A673 (cell line): Measurements from ENCODE around the gene HOXB1. TPM values are rescaled to one million over a fixed set of nuclear protein-coding genes. Genes with fewer than 3 reads are reported as not detected.

Experiments
- BruUV-seq: library from RNA; stranded (reverse); fragments of 400-500 nt; replicated peaks from 2 replicates; lab custom pipeline; 2021; lab: Mats Ljungman, UMichigan
- CTCF ChIA-PET: fragments of 300-600 bp; sonication (Branson Sonifier 250); formaldehyde crosslinking; loops from one replicate; lab custom pipeline; 2022; ENCODE audit warnings: antibody characterized with exemption; lab: Charles Lee
- POLR2A ChIA-PET: fragments of 300-600 bp; sonication (Branson Sonifier 250); formaldehyde crosslinking; loops from one replicate; lab custom pipeline; 2022; ENCODE audit warnings: antibody characterized with exemption; ENCODE audit not compliant: low non-redundant PET; lab: Charles Lee
- DNase-seq: peaks from one replicate; pipeline ENCODE4 v3.0.0-alpha.2; 2015; ENCODE audit warnings: low spot score
- H3K27ac ChIP-seq: fragments of 200-600 bp; sonication (generic); 2 replicates; pipeline ENCODE4 v1.5.1; 2016; ENCODE audit warnings: mixed run types, low read depth, mild to moderate bottlenecking, mixed read lengths, antibody characterized with exemption, low read length; ENCODE audit not compliant: poor library complexity, severe bottlenecking
- H3K27me3 ChIP-seq: fragments of 200-600 bp; sonication (generic); replicated peaks from 2 replicates; pipeline ENCODE4 v1.6.1; 2017; ENCODE audit warnings: mixed run types, low read depth, mild to moderate bottlenecking, mixed read lengths, antibody characterized with exemption, low read length; ENCODE audit not compliant: insufficient read depth, poor library complexity
- H3K36me3 ChIP-seq: fragments of 200-600 bp; sonication (generic); 2 replicates; pipeline ENCODE4 v1.6.1; 2016; ENCODE audit warnings: mixed run types, mild to moderate bottlenecking, mixed read lengths, antibody characterized with exemption, low read length; ENCODE audit not compliant: insufficient read depth, poor library complexity, severe bottlenecking
- H3K4me1 ChIP-seq: fragments of 200-600 bp; sonication (generic); 2 replicates; pipeline ENCODE4 v1.6.1; 2017; ENCODE audit warnings: mixed run types, mild to moderate bottlenecking, mixed read lengths, antibody characterized with exemption, low read length; ENCODE audit not compliant: insufficient read depth, poor library complexity, severe bottlenecking
- H3K4me3 ChIP-seq: fragments of 200-600 bp; sonication (generic); 2 replicates; pipeline ENCODE4 v1.5.1; 2016; ENCODE audit warnings: low read depth, mixed run types, mild to moderate bottlenecking, mixed read lengths, low read length; ENCODE audit not compliant: poor library complexity, severe bottlenecking
- H3K9me3 ChIP-seq: fragments of 200-600 bp; sonication (generic); 2 replicates; pipeline ENCODE4 v1.6.1; 2016; ENCODE audit warnings: mixed run types, low read depth, mild to moderate bottlenecking, mixed read lengths, antibody characterized with exemption, low read length; ENCODE audit not compliant: poor library complexity, severe bottlenecking
- CTCF ChIP-seq: fragments of 300-800, 200-600 bp; sonication (generic); conservative IDR thresholded peaks from 2 replicates; pipeline ENCODE4 v1.5.1; 2017; ENCODE audit warnings: low read depth, mild to moderate bottlenecking, antibody characterized with exemption, low read length, moderate library complexity, mixed read lengths
- EZH2 ChIP-seq: fragments of 200-600 bp; sonication (generic); IDR thresholded peaks from 2 replicates; pipeline ENCODE4 v1.6.1; 2017; ENCODE audit warnings: borderline replicate concordance, low read depth, mild to moderate bottlenecking, mixed read lengths, antibody characterized with exemption, low read length; ENCODE audit not compliant: poor library complexity, severe bottlenecking
- intact Hi-C: fragments of 100-400 bp; cut with micrococcal nuclease; formaldehyde crosslinking; loops from one replicate; pipeline ENCODE4 v1.10.0; 2022; ENCODE audit not compliant: unreplicated experiment
- total RNA-seq: library from RNA; stranded (reverse); gene quantifications from 2 replicates; pipeline ENCODE4 v1.2.3, GENCODE V29; 2021

The HOXB1 gene
- total RNA-seq, 1 experiment from 2014 or later: not detected

GRCh38 chr17:48514477-48514876, 16.3 kb downstream of the HOXB1 start:
- ChIA-PET CTCF (no interaction called here), POLR2A (no interaction called here)
- intact Hi-C loops: no loop called here
- BruUV-seq: no TSS peak
- no peak for DNase-seq
- no peaks in the 10 kb centered on the region for H3K9me3 ChIP-seq
- no peak overlapping the region for H3K27ac ChIP-seq
- no peaks in the 10 kb centered on the region for H3K4me1 ChIP-seq
- no peak overlapping the region for H3K4me3 ChIP-seq
- peaks cover 28% of the 10 kb centered on the region for H3K27me3 ChIP-seq
- no peaks in the 10 kb centered on the region for H3K36me3 ChIP-seq
- TF ChIP-seq EZH2 (no peak), CTCF (no peak)

- intact Hi-C loops: no loop called here
- TF ChIP-seq EZH2 (no peak), CTCF (no peak)
- no peak for DNase-seq
- H3K4me1 ChIP-seq: no peaks in the 10 kb centered on the region
- no peaks in the 10 kb centered on the region for H3K36me3 ChIP-seq
- BruUV-seq: no TSS peak
- no peak overlapping the region for H3K27ac ChIP-seq
- ChIA-PET CTCF (no interaction called here), POLR2A (no interaction called here)
- H3K27me3 ChIP-seq: peaks cover 28% of the 10 kb centered on the region
- no peak overlapping the region for H3K4me3 ChIP-seq
- no peaks in the 10 kb centered on the region for H3K9me3 ChIP-seq
Observed at GRCh38 chr17:48513666-48514455, 16.9 kb downstream of the HOXB1 start.

- no peak for DNase-seq
- H3K27ac ChIP-seq: no peak overlapping the region
- CTCF ChIA-PET: interaction anchor here (0.6 kb wide), 1 partner anchor 325 kb away, joined by 3 read pairs; no protein-coding TSS in a partner anchor
- no peak overlapping the region for H3K4me3 ChIP-seq
- H3K36me3 ChIP-seq: no peaks in the 10 kb centered on the region
- no TSS peak for BruUV-seq
- no peaks in the 10 kb centered on the region for H3K4me1 ChIP-seq
- POLR2A ChIA-PET: no interaction called here
- no peaks in the 10 kb centered on the region for H3K9me3 ChIP-seq
- peaks cover 28% of the 10 kb centered on the region for H3K27me3 ChIP-seq
- TF ChIP-seq EZH2 (no peak), CTCF (no peak)
- intact Hi-C loops: no loop called here
Observed at GRCh38 chr17:48513097-48513496, 17.7 kb downstream of the HOXB1 start.
